Panc1 (cell line): ENCODE data around the gene WDR49. TPM values are rescaled to one million over a fixed set of nuclear protein-coding genes. Genes with fewer than 3 reads are reported as not detected.

Source experiments
- ATAC-seq: fragments of 200-7000 bp; cut with Tn5 transposase; 2 replicates; pipeline ENCODE4 v1.9.1; 2020; ENCODE audit warnings: mild to moderate bottlenecking, moderate library complexity
- BruUV-seq: library from RNA; stranded (reverse); fragments of 400-500 nt; replicated peaks from 2 replicates; lab custom pipeline; 2021; lab: Mats Ljungman, UMichigan
- CTCF ChIA-PET: fragments of 300-600 bp; sonication (Branson Sonifier 250); formaldehyde crosslinking; loops from one replicate; lab custom pipeline; 2022; ENCODE audit warnings: antibody characterized with exemption; lab: Charles Lee
- POLR2A ChIA-PET: fragments of 300-600 bp; sonication (Branson Sonifier 250); formaldehyde crosslinking; loops from one replicate; lab custom pipeline; 2022; ENCODE audit warnings: antibody characterized with exemption; lab: Charles Lee
- DNase-seq: peaks from one replicate; pipeline ENCODE4 v3.0.0-alpha.2; 2010; ENCODE audit warnings: low read depth, low spot score
- H3K27ac ChIP-seq: 2 replicates; pipeline ENCODE4 v1.5.1; 2011; ENCODE audit warnings: mild to moderate bottlenecking, low read length, inconsistent platforms
- H3K27me3 ChIP-seq: fragments of 200-500 bp; sonication (Bioruptor generic); 2 replicates; pipeline ENCODE4 v1.6.0; 2014; ENCODE audit warnings: low read length, inconsistent platforms; ENCODE audit not compliant: control insufficient read depth, insufficient read depth
- H3K36me3 ChIP-seq: fragments of 200-500 bp; sonication (Bioruptor generic); 2 replicates; pipeline ENCODE4 v1.5.1; 2014; ENCODE audit warnings: inconsistent platforms, mild to moderate bottlenecking, low read length, moderate library complexity; ENCODE audit not compliant: control insufficient read depth, insufficient read depth
- H3K4me1 ChIP-seq: 2 replicates; pipeline ENCODE4 v1.5.1; 2011; ENCODE audit warnings: inconsistent platforms, mild to moderate bottlenecking, low read length, moderate library complexity; ENCODE audit not compliant: control insufficient read depth, insufficient read depth
- H3K4me3 ChIP-seq, 2 experiments: 2 replicates each; pipeline ENCODE4 v1.5.1; 2011 to 2012; ENCODE audit warnings: low read depth in 2 of 2, low read length in 2 of 2, mild to moderate bottlenecking in 2 of 2, inconsistent platforms in 1 of 2, moderate library complexity in 1 of 2
- H3K9me3 ChIP-seq: fragments of 200-500 bp; sonication (Bioruptor generic); 2 replicates; pipeline ENCODE4 v1.5.1; 2014; ENCODE audit warnings: low read depth, mild to moderate bottlenecking, inconsistent platforms, low read length, moderate library complexity; ENCODE audit not compliant: control insufficient read depth, insufficient read depth
- POLR2AphosphoS5 ChIP-seq: IDR thresholded peaks from 2 replicates; pipeline ENCODE4 v1.6.1; 2012; ENCODE audit warnings: mild to moderate bottlenecking, low read depth, low read length, moderate library complexity
- SIN3A ChIP-seq: IDR thresholded peaks from 2 replicates; pipeline ENCODE4 v1.6.1; 2012; ENCODE audit warnings: low read depth, mild to moderate bottlenecking, low read length, moderate library complexity, borderline replicate concordance; ENCODE audit not compliant: insufficient read depth
- TCF7L2 ChIP-seq: IDR thresholded peaks from 2 replicates; pipeline ENCODE4 v1.6.1; 2011; ENCODE audit warnings: mild to moderate bottlenecking, low read depth, low read length, inconsistent platforms
- in situ Hi-C: cut with HindIII; loops from 2 replicates; pipeline ENCODE4 v1.10.0; 2016; ENCODE audit warnings: low sequenced_read_pairs, low pct_unique_long_range_greater_than_20kb
- intact Hi-C: fragments of 100-400 bp; cut with micrococcal nuclease; formaldehyde crosslinking; loops from one replicate; pipeline ENCODE4 v1.10.0; 2022; ENCODE audit not compliant: unreplicated experiment
- total RNA-seq: library from RNA; stranded (reverse); gene quantifications from one replicate; pipeline ENCODE4 v1.2.1, GENCODE V29; 2021; ENCODE audit not compliant: unreplicated experiment
- TF ChIP-seq, protein P1 (sequence below): fragments of 450-650 bp; IDR thresholded peaks from 2 replicates; pipeline ENCODE4 v1.5.1; 2017; ENCODE audit warnings: mild to moderate bottlenecking
- TF ChIP-seq, protein P2 (sequence below), 2 experiments: IDR thresholded peaks; 2 replicates each; pipeline ENCODE4 v1.6.1; 2011 to 2012; ENCODE audit warnings: low read depth in 2 of 2, control low read depth in 1 of 2, low read length in 1 of 2, mild to moderate bottlenecking in 1 of 2, moderate library complexity in 1 of 2; ENCODE audit not compliant: insufficient read depth in 1 of 2

Gene WDR49
- total RNA-seq, 1 experiment from 2014 or later = 0.23 TPM

GRCh38 chr3:167441256-167441655 lies 212.5 kb downstream of the WDR49 start:
- POLR2A ChIA-PET = no interaction called here
- no peaks in the 10 kb centered on the region for H3K9me3 ChIP-seq
- intact Hi-C loops (no loop called here), in situ Hi-C loops (no loop called here)
- no peaks in the 10 kb centered on the region for H3K27me3 ChIP-seq
- CTCF ChIA-PET = no interaction called here
- TF ChIP-seq SIN3A (no peak), POLR2AphosphoS5 (no peak), TCF7L2 (no peak)
- TF ChIP-seq, protein P1, sequence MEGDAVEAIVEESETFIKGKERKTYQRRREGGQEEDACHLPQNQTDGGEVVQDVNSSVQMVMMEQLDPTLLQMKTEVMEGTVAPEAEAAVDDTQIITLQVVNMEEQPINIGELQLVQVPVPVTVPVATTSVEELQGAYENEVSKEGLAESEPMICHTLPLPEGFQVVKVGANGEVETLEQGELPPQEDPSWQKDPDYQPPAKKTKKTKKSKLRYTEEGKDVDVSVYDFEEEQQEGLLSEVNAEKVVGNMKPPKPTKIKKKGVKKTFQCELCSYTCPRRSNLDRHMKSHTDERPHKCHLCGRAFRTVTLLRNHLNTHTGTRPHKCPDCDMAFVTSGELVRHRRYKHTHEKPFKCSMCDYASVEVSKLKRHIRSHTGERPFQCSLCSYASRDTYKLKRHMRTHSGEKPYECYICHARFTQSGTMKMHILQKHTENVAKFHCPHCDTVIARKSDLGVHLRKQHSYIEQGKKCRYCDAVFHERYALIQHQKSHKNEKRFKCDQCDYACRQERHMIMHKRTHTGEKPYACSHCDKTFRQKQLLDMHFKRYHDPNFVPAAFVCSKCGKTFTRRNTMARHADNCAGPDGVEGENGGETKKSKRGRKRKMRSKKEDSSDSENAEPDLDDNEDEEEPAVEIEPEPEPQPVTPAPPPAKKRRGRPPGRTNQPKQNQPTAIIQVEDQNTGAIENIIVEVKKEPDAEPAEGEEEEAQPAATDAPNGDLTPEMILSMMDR = no peak
- TF ChIP-seq, protein P2, sequence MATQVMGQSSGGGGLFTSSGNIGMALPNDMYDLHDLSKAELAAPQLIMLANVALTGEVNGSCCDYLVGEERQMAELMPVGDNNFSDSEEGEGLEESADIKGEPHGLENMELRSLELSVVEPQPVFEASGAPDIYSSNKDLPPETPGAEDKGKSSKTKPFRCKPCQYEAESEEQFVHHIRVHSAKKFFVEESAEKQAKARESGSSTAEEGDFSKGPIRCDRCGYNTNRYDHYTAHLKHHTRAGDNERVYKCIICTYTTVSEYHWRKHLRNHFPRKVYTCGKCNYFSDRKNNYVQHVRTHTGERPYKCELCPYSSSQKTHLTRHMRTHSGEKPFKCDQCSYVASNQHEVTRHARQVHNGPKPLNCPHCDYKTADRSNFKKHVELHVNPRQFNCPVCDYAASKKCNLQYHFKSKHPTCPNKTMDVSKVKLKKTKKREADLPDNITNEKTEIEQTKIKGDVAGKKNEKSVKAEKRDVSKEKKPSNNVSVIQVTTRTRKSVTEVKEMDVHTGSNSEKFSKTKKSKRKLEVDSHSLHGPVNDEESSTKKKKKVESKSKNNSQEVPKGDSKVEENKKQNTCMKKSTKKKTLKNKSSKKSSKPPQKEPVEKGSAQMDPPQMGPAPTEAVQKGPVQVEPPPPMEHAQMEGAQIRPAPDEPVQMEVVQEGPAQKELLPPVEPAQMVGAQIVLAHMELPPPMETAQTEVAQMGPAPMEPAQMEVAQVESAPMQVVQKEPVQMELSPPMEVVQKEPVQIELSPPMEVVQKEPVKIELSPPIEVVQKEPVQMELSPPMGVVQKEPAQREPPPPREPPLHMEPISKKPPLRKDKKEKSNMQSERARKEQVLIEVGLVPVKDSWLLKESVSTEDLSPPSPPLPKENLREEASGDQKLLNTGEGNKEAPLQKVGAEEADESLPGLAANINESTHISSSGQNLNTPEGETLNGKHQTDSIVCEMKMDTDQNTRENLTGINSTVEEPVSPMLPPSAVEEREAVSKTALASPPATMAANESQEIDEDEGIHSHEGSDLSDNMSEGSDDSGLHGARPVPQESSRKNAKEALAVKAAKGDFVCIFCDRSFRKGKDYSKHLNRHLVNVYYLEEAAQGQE (IDR thresholded peaks at IDR 0.05; ENCODE audit: insufficient read depth in 1 of 2, low read depth in 2 of 2, low read length in 1 of 2) = no peak
- no peak overlapping the region for H3K4me3 ChIP-seq
- ATAC-seq (no peak), DNase-seq (no peak)
- H3K27ac ChIP-seq = no peak overlapping the region
- H3K36me3 ChIP-seq = no peaks in the 10 kb centered on the region
- no TSS peak for BruUV-seq
- H3K4me1 ChIP-seq = no peaks in the 10 kb centered on the region

DNA sequence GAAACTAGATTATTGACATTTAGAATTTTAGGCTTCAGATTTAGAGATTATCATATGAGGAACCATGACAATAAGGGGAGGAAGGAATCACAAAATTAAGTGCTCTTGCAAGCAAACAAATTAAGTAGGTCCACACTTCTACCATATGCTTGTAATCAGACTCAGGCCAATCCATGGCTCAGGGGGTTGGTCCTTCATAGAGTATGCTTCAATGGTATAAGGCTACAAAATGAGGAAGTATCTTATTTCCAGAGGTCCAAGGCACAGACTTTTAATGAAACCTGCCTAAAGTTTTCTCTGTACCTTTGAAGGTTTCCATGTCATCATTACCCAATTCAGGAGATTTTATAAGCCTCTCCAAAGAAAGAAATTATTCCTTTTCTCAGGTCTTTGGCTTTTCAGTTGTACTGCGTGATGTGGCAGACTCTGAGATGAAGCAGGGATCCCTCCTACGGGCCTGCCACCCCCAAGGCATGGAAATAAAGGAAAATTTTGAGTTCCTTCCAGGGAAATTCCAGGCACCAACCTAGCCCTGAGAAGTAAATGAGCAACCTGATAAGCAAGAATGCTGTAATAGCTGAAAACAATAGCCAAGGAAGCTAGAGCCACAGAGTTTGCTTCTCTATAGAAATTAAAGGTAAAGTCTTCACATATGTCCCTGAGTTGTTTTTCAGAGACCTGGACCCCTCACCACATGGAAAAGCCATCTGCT lies 216.2 kb downstream of the WDR49 start:
- Histone ChIP-seq H3K27ac (no peak overlapping the region), H3K36me3 (no peaks in the 10 kb centered on the region), H3K9me3 (no peaks in the 10 kb centered on the region), H3K4me3 (no peak overlapping the region), H3K27me3 (no peaks in the 10 kb centered on the region), H3K4me1 (no peaks in the 10 kb centered on the region)
- DNase-seq = no peak
- in situ Hi-C loops (no loop called here), intact Hi-C loops (no loop called here)
- TF ChIP-seq TCF7L2 (no peak), POLR2AphosphoS5 (no peak), SIN3A (no peak)
- TF ChIP-seq, protein P2 (IDR thresholded peaks at IDR 0.05; ENCODE audit: insufficient read depth in 1 of 2, low read depth in 2 of 2, low read length in 1 of 2) = no peak
- TF ChIP-seq, protein P1 = no peak
- ChIA-PET CTCF (no interaction called here), POLR2A (no interaction called here)
- ATAC-seq = no peak
- no TSS peak for BruUV-seq
